ENCODE measurements around the gene TRIM38. TPM values are rescaled to one million over a fixed set of nuclear protein-coding genes. Genes with fewer than 3 reads are reported as not detected.
A peak's percentile ranks its signal among the peaks of the same experiment; 100 is the strongest.

TRIM38 gene
- total and polyA plus RNA-seq, 2 of the 13 experiments (the other 11 are each of a cell fraction or from before 2014, with no cell fraction given), result 2.5 to 3.1 TPM

DNA sequence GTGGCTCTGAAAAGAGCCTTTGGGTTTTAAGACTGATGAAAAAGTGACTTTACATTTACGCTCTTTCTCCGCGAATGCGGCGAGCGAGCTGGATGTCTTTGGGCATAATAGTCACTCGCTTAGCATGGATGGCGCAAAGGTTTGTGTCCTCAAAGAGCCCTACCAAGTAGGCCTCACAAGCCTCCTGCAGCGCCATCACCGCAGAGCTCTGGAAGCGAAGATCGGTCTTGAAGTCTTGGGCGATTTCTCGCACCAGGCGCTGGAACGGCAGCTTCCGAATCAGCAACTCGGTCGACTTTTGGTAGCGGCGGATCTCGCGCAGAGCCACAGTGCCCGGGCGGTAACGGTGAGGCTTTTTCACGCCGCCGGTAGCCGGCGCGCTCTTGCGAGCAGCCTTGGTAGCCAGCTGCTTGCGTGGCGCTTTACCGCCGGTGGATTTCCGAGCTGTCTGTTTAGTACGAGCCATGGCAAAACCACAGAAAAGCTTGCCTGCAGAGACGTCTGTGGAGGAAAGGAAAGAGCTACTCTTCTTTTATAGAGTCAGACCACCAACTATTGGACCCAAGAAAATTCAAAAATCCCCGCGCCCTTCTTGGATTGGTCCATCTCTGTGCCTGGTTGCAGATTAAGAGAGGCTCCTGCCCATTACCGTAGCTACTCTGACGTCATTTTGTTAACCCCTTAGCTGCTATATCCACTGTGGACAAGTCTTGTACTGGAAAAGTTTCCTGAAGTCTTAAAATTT lies 69.2 kb downstream of the TRIM38 start (continued):
- TF ChIP-seq, protein P1, sequence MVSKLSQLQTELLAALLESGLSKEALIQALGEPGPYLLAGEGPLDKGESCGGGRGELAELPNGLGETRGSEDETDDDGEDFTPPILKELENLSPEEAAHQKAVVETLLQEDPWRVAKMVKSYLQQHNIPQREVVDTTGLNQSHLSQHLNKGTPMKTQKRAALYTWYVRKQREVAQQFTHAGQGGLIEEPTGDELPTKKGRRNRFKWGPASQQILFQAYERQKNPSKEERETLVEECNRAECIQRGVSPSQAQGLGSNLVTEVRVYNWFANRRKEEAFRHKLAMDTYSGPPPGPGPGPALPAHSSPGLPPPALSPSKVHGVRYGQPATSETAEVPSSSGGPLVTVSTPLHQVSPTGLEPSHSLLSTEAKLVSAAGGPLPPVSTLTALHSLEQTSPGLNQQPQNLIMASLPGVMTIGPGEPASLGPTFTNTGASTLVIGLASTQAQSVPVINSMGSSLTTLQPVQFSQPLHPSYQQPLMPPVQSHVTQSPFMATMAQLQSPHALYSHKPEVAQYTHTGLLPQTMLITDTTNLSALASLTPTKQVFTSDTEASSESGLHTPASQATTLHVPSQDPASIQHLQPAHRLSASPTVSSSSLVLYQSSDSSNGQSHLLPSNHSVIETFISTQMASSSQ (IDR thresholded peaks at IDR 0.05; ENCODE audit: low read depth), result peak; percentile 76
- TF ChIP-seq, protein P1 (CRISPR knock-in tag; IDR thresholded peaks at IDR 0.05; ENCODE audit: borderline replicate concordance), result peak; percentile 80
- TF ChIP-seq, protein P2, sequence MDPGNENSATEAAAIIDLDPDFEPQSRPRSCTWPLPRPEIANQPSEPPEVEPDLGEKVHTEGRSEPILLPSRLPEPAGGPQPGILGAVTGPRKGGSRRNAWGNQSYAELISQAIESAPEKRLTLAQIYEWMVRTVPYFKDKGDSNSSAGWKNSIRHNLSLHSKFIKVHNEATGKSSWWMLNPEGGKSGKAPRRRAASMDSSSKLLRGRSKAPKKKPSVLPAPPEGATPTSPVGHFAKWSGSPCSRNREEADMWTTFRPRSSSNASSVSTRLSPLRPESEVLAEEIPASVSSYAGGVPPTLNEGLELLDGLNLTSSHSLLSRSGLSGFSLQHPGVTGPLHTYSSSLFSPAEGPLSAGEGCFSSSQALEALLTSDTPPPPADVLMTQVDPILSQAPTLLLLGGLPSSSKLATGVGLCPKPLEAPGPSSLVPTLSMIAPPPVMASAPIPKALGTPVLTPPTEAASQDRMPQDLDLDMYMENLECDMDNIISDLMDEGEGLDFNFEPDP (CRISPR knock-in tag; conservative IDR thresholded peaks at IDR 0.05), result peak; percentile 92; the same call in 1 of the 2 replicates
- TF ChIP-seq, protein P3, sequence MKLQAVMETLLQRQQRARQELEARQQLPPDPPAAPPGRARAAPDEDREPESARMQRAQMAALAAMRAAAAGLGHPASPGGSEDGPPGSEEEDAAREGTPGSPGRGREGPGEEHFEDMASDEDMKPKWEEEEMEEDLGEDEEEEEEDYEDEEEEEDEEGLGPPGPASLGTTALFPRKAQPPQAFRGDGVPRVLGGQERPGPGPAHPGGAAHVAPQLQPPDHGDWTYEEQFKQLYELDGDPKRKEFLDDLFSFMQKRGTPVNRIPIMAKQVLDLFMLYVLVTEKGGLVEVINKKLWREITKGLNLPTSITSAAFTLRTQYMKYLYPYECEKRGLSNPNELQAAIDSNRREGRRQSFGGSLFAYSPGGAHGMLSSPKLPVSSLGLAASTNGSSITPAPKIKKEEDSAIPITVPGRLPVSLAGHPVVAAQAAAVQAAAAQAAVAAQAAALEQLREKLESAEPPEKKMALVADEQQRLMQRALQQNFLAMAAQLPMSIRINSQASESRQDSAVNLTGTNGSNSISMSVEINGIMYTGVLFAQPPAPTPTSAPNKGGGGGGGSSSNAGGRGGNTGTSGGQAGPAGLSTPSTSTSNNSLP (IDR thresholded peaks at IDR 0.05; ENCODE audit: low read depth, low read length), result peak; percentile 6; the same call in 1 of the 2 replicates
